Measurements from ENCODE around the gene KCNJ6.

GRCh38 chr21:37903396-37903795 is 12.9 kb downstream of the KCNJ6 start:
- no peak for TF ChIP-seq EZH2phosphoT487 (conservative IDR thresholded peaks at IDR 0.05; ENCODE audit: low read length)
- no peak for TF ChIP-seq CTCF (IDR thresholded peaks at IDR 0.05; ENCODE audit: insufficient read depth, low read length, poor library complexity, severe bottlenecking)

All from SU-DHL-6 (cell line).